PC-3 (cell line): ENCODE measurements around the gene IFITM10. TPM values are rescaled to one million over a fixed set of nuclear protein-coding genes. Genes with fewer than 3 reads are reported as not detected.

Source experiments
- ATAC-seq: fragments of 200-7000 bp; cut with Tn5 transposase; 2 replicates; pipeline ENCODE4 v1.9.1; 2020; ENCODE audit warnings: mild to moderate bottlenecking, moderate library complexity
- BruUV-seq: library from RNA; stranded (reverse); fragments of 400-500 nt; replicated peaks from 2 replicates; lab custom pipeline; 2021; lab: Mats Ljungman, UMichigan
- CTCF ChIA-PET: fragments of 300-600 bp; sonication (Branson Sonifier 250); formaldehyde crosslinking; loops from one replicate; lab custom pipeline; 2022; ENCODE audit warnings: antibody characterized with exemption; lab: Charles Lee
- POLR2A ChIA-PET: fragments of 300-600 bp; sonication (Branson Sonifier 250); formaldehyde crosslinking; loops from one replicate; lab custom pipeline; 2022; ENCODE audit warnings: antibody characterized with exemption; ENCODE audit not compliant: unreplicated experiment; lab: Charles Lee
- DNase-seq: peaks from one replicate; pipeline ENCODE4 v3.0.0-alpha.2; 2015
- H2AFZ ChIP-seq: fragments of 300-600 bp; sonication (generic); 2 replicates; pipeline ENCODE4 v1.6.0; 2016; ENCODE audit warnings: antibody characterized with exemption, low read length
- H3F3A ChIP-seq: fragments of 300-600 bp; sonication (generic); one replicate; pipeline ENCODE4 v1.6.0; 2017; ENCODE audit warnings: antibody characterized with exemption, low read length, control low read depth, mild to moderate bottlenecking; ENCODE audit not compliant: unreplicated experiment
- H3K27ac ChIP-seq: fragments of 300-600 bp; sonication (generic); 2 replicates; pipeline ENCODE4 v1.5.1; 2016; ENCODE audit warnings: mild to moderate bottlenecking, low read length
- H3K27me3 ChIP-seq: fragments of 300-600 bp; sonication (generic); 2 replicates; pipeline ENCODE4 v1.6.1; 2016; ENCODE audit warnings: low read length, mixed read lengths
- H3K36me3 ChIP-seq: fragments of 300-600 bp; sonication (generic); 2 replicates; pipeline ENCODE4 v1.6.1; 2016; ENCODE audit warnings: low read depth, mixed run types, low read length, mixed read lengths
- H3K4me1 ChIP-seq: fragments of 300-600 bp; sonication (generic); 2 replicates; pipeline ENCODE4 v1.5.1; 2016; ENCODE audit warnings: low read length; ENCODE audit not compliant: insufficient read depth
- H3K4me2 ChIP-seq: fragments of 300-600 bp; sonication (generic); 2 replicates; pipeline ENCODE4 v1.6.0; 2016; ENCODE audit warnings: low read length
- H3K4me3 ChIP-seq: fragments of 300-600 bp; sonication (generic); 2 replicates; pipeline ENCODE4 v1.5.1; 2016; ENCODE audit warnings: mild to moderate bottlenecking, low read length, mixed read lengths
- H3K79me2 ChIP-seq: fragments of 300-600 bp; sonication (generic); 2 replicates; pipeline ENCODE4 v1.6.1; 2017; ENCODE audit warnings: low read length, mixed read lengths
- H3K9ac ChIP-seq: fragments of 300-600 bp; sonication (generic); 2 replicates; pipeline ENCODE4 v1.6.0; 2016; ENCODE audit warnings: mild to moderate bottlenecking, low read length
- H3K9me2 ChIP-seq: fragments of 300-600 bp; sonication (generic); replicated peaks from 2 replicates; pipeline ENCODE4 v1.6.1; 2016; ENCODE audit warnings: mixed run types, low read length, mixed read lengths
- H3K9me3 ChIP-seq: fragments of 300-600 bp; sonication (generic); 2 replicates; pipeline ENCODE4 v1.6.1; 2016; ENCODE audit warnings: low read length, mixed read lengths
- H4K20me1 ChIP-seq: fragments of 300-600 bp; sonication (generic); 2 replicates; pipeline ENCODE4 v1.6.1; 2016; ENCODE audit warnings: low read length, mixed read lengths
- CTCF ChIP-seq: fragments of 300-600 bp; sonication (generic); conservative IDR thresholded peaks from 2 replicates; pipeline ENCODE4 v1.5.1; 2017; ENCODE audit warnings: antibody characterized with exemption, low read depth, mild to moderate bottlenecking, low read length
- EZH2 ChIP-seq: fragments of 300-600 bp; sonication (generic); IDR thresholded peaks from one replicate; pipeline ENCODE4 v1.6.1; 2017; ENCODE audit warnings: antibody characterized with exemption, mild to moderate bottlenecking, low read length; ENCODE audit not compliant: unreplicated experiment
- EZH2phosphoT487 ChIP-seq: fragments of 300-600 bp; sonication (generic); IDR thresholded peaks from 2 replicates; pipeline ENCODE4 v1.6.1; 2018; ENCODE audit warnings: mild to moderate bottlenecking, antibody characterized with exemption, low read length, borderline replicate concordance
- intact Hi-C: fragments of 100-400 bp; cut with micrococcal nuclease; formaldehyde crosslinking; loops from 2 replicates; pipeline ENCODE4 v1.9.0; 2023
- total RNA-seq: library from RNA; depleted of rRNA; stranded (reverse); fragments of >200 nt; gene quantifications from 2 replicates; pipeline ENCODE4 v1.2.3, GENCODE V29; 2014

The IFITM10 gene
- total RNA-seq, 1 experiment from 2014 or later: 1.4 TPM

- Histone ChIP-seq H3K9me3 (no peaks in the 10 kb centered on the region), H3K4me1 (no peaks in the 10 kb centered on the region), H3K36me3 (no peaks in the 10 kb centered on the region), H3K4me2 (no peak overlapping the region), H3K9me2 (no peaks in the 10 kb centered on the region), H2AFZ (no peak overlapping the region), H4K20me1 (no peaks in the 10 kb centered on the region), H3K9ac (no peak overlapping the region), H3K4me3 (no peak overlapping the region), H3K27me3 (peaks cover 46% of the 10 kb centered on the region), H3F3A (no peaks in the 10 kb centered on the region), H3K27ac (no peak overlapping the region), H3K79me2 (no peaks in the 10 kb centered on the region)
- CTCF ChIA-PET: no interaction called here
- BruUV-seq: no TSS peak
- peak; percentile 75 for ATAC-seq
- intact Hi-C loops: no loop called here
- POLR2A ChIA-PET: no interaction called here
- TF ChIP-seq EZH2phosphoT487: no peak
- TF ChIP-seq EZH2: no peak
- no peak for TF ChIP-seq CTCF
- DNase-seq: peak; percentile 11
Measured at GRCh38 chr11:1732418-1733008, 17.9 kb downstream of the IFITM10 start.

- Histone ChIP-seq H3K4me1 (no peaks in the 10 kb centered on the region), H3K4me3 (no peak overlapping the region), H3K36me3 (no peaks in the 10 kb centered on the region), H3K9me3 (no peaks in the 10 kb centered on the region), H4K20me1 (no peaks in the 10 kb centered on the region), H3K27me3 (peaks cover 43% of the 10 kb centered on the region), H3K79me2 (no peaks in the 10 kb centered on the region), H3K4me2 (no peak overlapping the region), H3F3A (no peaks in the 10 kb centered on the region), H3K27ac (no peak overlapping the region), H3K9ac (no peak overlapping the region), H3K9me2 (no peaks in the 10 kb centered on the region), H2AFZ (no peak overlapping the region)
- ChIA-PET POLR2A (no interaction called here), CTCF (no interaction called here)
- no peak for DNase-seq
- TF ChIP-seq EZH2phosphoT487 (no peak), CTCF (no peak), EZH2 (no peak)
- intact Hi-C loops: no loop called here
- no peak for ATAC-seq
- BruUV-seq: no TSS peak
Measured at GRCh38 chr11:1731451-1732059, 18.8 kb downstream of the IFITM10 start.

GRCh38 chr11:1730059-1730629, 20.3 kb downstream of the IFITM10 start:
- intact Hi-C loops: no loop called here
- Histone ChIP-seq H3K36me3 (no peaks in the 10 kb centered on the region), H4K20me1 (no peaks in the 10 kb centered on the region), H3K4me2 (no peak overlapping the region), H3K9me2 (no peaks in the 10 kb centered on the region), H3K4me1 (no peaks in the 10 kb centered on the region), H3K27me3 (peaks cover 43% of the 10 kb centered on the region), H3K9ac (no peak overlapping the region), H3K4me3 (no peak overlapping the region), H3K27ac (no peak overlapping the region), H3K79me2 (no peaks in the 10 kb centered on the region), H3K9me3 (no peaks in the 10 kb centered on the region), H2AFZ (no peak overlapping the region), H3F3A (no peaks in the 10 kb centered on the region)
- no peak for DNase-seq
- no peak for TF ChIP-seq EZH2phosphoT487
- no peak for TF ChIP-seq CTCF
- TF ChIP-seq EZH2: no peak
- no peak for ATAC-seq
- BruUV-seq: no TSS peak
- CTCF ChIA-PET: no interaction called here
- POLR2A ChIA-PET: no interaction called here
